HepG2 (cell line): Measurements from ENCODE around the gene COX4I1. TPM values are rescaled to one million over a fixed set of nuclear protein-coding genes. Genes with fewer than 3 reads are reported as not detected.
A peak's percentile ranks its signal among the peaks of the same experiment; 100 is the strongest.

Experiments
- AGO1 ChIP-seq: fragments of 200-400 bp; formaldehyde crosslinking; IDR thresholded peaks from 2 replicates; pipeline ENCODE4 v1.6.1; 2017; ENCODE audit warnings: mild to moderate bottlenecking, low read depth, low read length, moderate library complexity; ENCODE audit not compliant: poor library complexity, severe bottlenecking
- DNMT3B ChIP-seq: conservative IDR thresholded peaks from 2 replicates; pipeline ENCODE4 v1.6.1; 2016; ENCODE audit warnings: missing biosample characterization, control low read depth
- GATAD1 ChIP-seq: IDR thresholded peaks from 2 replicates; pipeline ENCODE4 v1.6.1; 2016; ENCODE audit warnings: missing genetic modification reagents, missing compliant biosample characterization
- HOXA3 ChIP-seq: sonication (generic); formaldehyde crosslinking; IDR thresholded peaks from 2 replicates; pipeline ENCODE4 v1.5.0; 2020; ENCODE audit warnings: missing genetic modification reagents
- NKX3-1 ChIP-seq: sonication (generic); formaldehyde crosslinking; IDR thresholded peaks from 2 replicates; pipeline ENCODE4 v1.5.0; 2020; ENCODE audit warnings: missing genetic modification reagents
- ONECUT2 ChIP-seq: sonication (generic); formaldehyde crosslinking; IDR thresholded peaks from 2 replicates; pipeline ENCODE4 v1.4.0; 2020; ENCODE audit warnings: missing genetic modification reagents
- SAP130 ChIP-seq: IDR thresholded peaks from 2 replicates; pipeline ENCODE4 v1.6.1; 2016; ENCODE audit warnings: low read depth
- SP2 ChIP-seq: sonication (generic); formaldehyde crosslinking; IDR thresholded peaks from 2 replicates; pipeline ENCODE4 v1.5.1; 2020; ENCODE audit warnings: mild to moderate bottlenecking, missing genetic modification reagents
- STAG1 ChIP-seq: sonication (generic); formaldehyde crosslinking; IDR thresholded peaks from 2 replicates; pipeline ENCODE4 v1.4.0; 2020; ENCODE audit warnings: missing genetic modification reagents
- YY1 ChIP-seq: IDR thresholded peaks from 2 replicates; pipeline ENCODE4 v1.6.1; 2011; ENCODE audit warnings: low read length, low read depth, moderate library complexity, mild to moderate bottlenecking; ENCODE audit not compliant: insufficient read depth, insufficient replicate concordance
- ZFP62 ChIP-seq: sonication (generic); formaldehyde crosslinking; IDR thresholded peaks from 2 replicates; pipeline ENCODE4 v1.4.0; 2020; ENCODE audit warnings: missing genetic modification reagents
- ZIK1 ChIP-seq: sonication (generic); formaldehyde crosslinking; IDR thresholded peaks from 2 replicates; pipeline ENCODE4 v1.5.0; 2020; ENCODE audit warnings: mild to moderate bottlenecking, low read depth, missing genetic modification reagents, borderline replicate concordance
- ZKSCAN8 ChIP-seq: IDR thresholded peaks from 2 replicates; pipeline ENCODE4 v1.6.1; 2016; ENCODE audit warnings: borderline replicate concordance, missing genetic modification reagents, missing compliant biosample characterization
- ZMAT3 ChIP-seq: sonication (generic); formaldehyde crosslinking; conservative IDR thresholded peaks from 2 replicates; pipeline ENCODE4 v1.7.0; 2021; ENCODE audit warnings: missing genetic modification reagents
- ZNF264 ChIP-seq: sonication (generic); formaldehyde crosslinking; IDR thresholded peaks from 2 replicates; pipeline ENCODE4 v1.4.0; 2020; ENCODE audit warnings: missing genetic modification reagents
- ZNF335 ChIP-seq: sonication (generic); formaldehyde crosslinking; IDR thresholded peaks from 2 replicates; pipeline ENCODE4 v1.4.0; 2020; ENCODE audit warnings: missing genetic modification reagents
- ZNF614 ChIP-seq: IDR thresholded peaks from 2 replicates; pipeline ENCODE4 v1.6.1; 2018; ENCODE audit warnings: missing biosample characterization, missing genetic modification reagents, inconsistent platforms, borderline replicate concordance
- ZNF687 ChIP-seq: sonication (generic); formaldehyde crosslinking; IDR thresholded peaks from 2 replicates; pipeline ENCODE4 v1.5.1; 2020; ENCODE audit warnings: mild to moderate bottlenecking, missing genetic modification reagents, moderate library complexity
- ZNF740 ChIP-seq: sonication (generic); formaldehyde crosslinking; IDR thresholded peaks from 2 replicates; pipeline ENCODE4 v1.4.0; 2020; ENCODE audit warnings: missing genetic modification reagents
- ZNF768 ChIP-seq: sonication (generic); formaldehyde crosslinking; IDR thresholded peaks from 2 replicates; pipeline ENCODE4 v1.4.0; 2020; ENCODE audit warnings: missing genetic modification reagents
- ZNF891 ChIP-seq: sonication (generic); formaldehyde crosslinking; IDR thresholded peaks from 2 replicates; pipeline ENCODE4 v1.5.0; 2020; ENCODE audit warnings: mild to moderate bottlenecking, missing genetic modification reagents
- polyA plus RNA-seq, 8 experiments: library from polyadenylated mRNA; depleted of rRNA in 3 of 8; stranded (reverse) in 7 of 8; unstranded in 1 of 8; fragments of >200 nt; fragmentation: Illumina TruSeq in 4 of 8; extraction: Trizol in 4 of 8; gene quantifications; 2 replicates each; pipeline versions ENCODE4 v1.2.1 to v1.2.3, GENCODE V29; 2011 to 2016; ENCODE audit warnings: low read depth in 4 of 8, missing spikeins in 1 of 8, mixed read lengths in 1 of 8; ENCODE audit not compliant: insufficient read depth in 1 of 8
- total RNA-seq, 5 experiments: library from RNA; depleted of rRNA; stranded (reverse); fragments of >200 nt; fragmentation: Illumina TruSeq; extraction: Trizol; gene quantifications; 2 replicates each; pipeline ENCODE4 v1.2.3, GENCODE V29; 2016; ENCODE audit warnings: low read depth in 1 of 5
- TF ChIP-seq, protein P1 (sequence below): sonication (generic); formaldehyde crosslinking; IDR thresholded peaks from 2 replicates; pipeline ENCODE4 v1.4.0; 2020; ENCODE audit warnings: missing genetic modification reagents, borderline replicate concordance
- TF ChIP-seq, protein P2 (sequence below): sonication (generic); formaldehyde crosslinking; IDR thresholded peaks from 2 replicates; pipeline ENCODE4 v1.4.0; 2020; ENCODE audit warnings: mild to moderate bottlenecking, missing genetic modification reagents, borderline replicate concordance

The COX4I1 gene
- total and polyA plus RNA-seq, 2 of the 13 experiments (the other 11 are each of a cell fraction or from before 2014, with no cell fraction given), result 658 to 902 TPM

DNA sequence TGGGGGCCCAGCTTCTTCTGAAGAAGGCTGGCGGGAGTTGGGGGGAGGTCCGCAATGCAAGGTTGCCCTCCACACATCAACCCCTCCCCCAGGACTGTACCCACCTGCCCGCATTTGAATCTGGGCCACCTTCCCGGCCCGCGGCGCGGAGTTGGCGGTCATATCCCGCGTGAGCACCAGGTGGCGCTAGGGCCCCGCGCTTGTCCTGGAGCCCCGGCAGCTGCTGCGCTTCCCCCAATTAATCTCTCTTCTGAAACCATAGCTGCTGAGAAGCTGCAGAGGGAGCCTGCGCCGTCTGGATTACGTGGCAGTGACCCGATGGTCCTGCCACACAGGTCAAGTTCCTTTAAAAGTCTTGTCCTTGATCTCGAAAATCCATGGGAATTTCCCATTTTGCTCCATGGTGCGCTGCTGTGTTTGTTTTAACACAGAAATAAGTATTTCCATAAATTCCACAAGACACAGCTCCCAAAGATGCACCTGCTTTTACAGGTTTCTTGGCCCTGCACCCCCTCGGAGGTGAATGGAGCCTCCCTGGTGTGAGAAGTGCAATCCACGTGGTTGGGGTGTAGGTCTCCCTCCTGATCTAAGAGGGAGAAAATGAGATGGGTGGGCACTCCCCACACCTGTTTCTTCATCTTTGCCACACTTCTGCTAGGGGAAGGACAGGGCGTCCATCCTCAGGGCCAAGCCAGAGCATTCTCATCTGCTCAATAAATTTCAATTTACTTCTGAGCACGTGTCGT is 22.1 kb downstream of the COX4I1 start (continued):
- TF ChIP-seq ONECUT2 (CRISPR knock-in tag) (no peak), SP2 (CRISPR knock-in tag) (no peak), ZNF687 (CRISPR knock-in tag) (peak; percentile 46; the same call in 1 of the 2 replicates), ZFP62 (no peak), ZMAT3 (CRISPR knock-in tag) (no peak), ZNF891 (CRISPR knock-in tag) (0 out of 2 replicates have a peak, but pooled peaks have one; percentile 46), HOXA3 (CRISPR knock-in tag) (0 out of 2 replicates have a peak, but pooled peaks have one; percentile 41), SAP130 (CRISPR knock-in tag) (no peak), DNMT3B (CRISPR knock-in tag) (0 out of 2 replicates have a peak, but pooled peaks have one; percentile 21), YY1 (no peak), ZNF335 (CRISPR knock-in tag) (no peak), ZKSCAN8 (CRISPR knock-in tag) (0 out of 2 replicates have a peak, but pooled peaks have one; percentile 57), ZIK1 (CRISPR knock-in tag) (no peak), ZNF264 (no peak), ZNF768 (peak; percentile 56; the same call in 1 of the 2 replicates), ZNF614 (peak; percentile 74; the same call in 1 of the 2 replicates), NKX3-1 (CRISPR knock-in tag) (no peak), STAG1 (peak; percentile 100), ZNF740 (CRISPR knock-in tag) (peak; percentile 81), GATAD1 (CRISPR knock-in tag) (0 out of 2 replicates have a peak, but pooled peaks have one; percentile 32), AGO1 (no peak)
- TF ChIP-seq, protein P1, sequence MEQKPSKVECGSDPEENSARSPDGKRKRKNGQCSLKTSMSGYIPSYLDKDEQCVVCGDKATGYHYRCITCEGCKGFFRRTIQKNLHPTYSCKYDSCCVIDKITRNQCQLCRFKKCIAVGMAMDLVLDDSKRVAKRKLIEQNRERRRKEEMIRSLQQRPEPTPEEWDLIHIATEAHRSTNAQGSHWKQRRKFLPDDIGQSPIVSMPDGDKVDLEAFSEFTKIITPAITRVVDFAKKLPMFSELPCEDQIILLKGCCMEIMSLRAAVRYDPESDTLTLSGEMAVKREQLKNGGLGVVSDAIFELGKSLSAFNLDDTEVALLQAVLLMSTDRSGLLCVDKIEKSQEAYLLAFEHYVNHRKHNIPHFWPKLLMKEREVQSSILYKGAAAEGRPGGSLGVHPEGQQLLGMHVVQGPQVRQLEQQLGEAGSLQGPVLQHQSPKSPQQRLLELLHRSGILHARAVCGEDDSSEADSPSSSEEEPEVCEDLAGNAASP (CRISPR knock-in tag), result peak; percentile 68
- TF ChIP-seq, protein P2, sequence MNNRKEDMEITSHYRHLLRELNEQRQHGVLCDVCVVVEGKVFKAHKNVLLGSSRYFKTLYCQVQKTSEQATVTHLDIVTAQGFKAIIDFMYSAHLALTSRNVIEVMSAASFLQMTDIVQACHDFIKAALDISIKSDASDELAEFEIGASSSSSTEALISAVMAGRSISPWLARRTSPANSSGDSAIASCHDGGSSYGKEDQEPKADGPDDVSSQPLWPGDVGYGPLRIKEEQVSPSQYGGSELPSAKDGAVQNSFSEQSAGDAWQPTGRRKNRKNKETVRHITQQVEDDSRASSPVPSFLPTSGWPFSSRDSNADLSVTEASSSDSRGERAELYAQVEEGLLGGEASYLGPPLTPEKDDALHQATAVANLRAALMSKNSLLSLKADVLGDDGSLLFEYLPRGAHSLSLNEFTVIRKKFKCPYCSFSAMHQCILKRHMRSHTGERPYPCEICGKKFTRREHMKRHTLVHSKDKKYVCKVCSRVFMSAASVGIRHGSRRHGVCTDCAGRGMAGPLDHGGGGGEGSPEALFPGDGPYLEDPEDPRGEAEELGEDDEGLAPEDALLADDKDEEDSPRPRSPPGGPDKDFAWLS, result no peak
